OCI-LY3 (cell line): ENCODE results near the gene ARGLU1.

ENCODE experiments used
- H2AFZ ChIP-seq: fragments of 200-600, 300-600 bp; shearing (Covaris generic); 2 replicates; pipeline ENCODE4 v1.6.0; 2014; ENCODE audit warnings: antibody characterized with exemption, low read depth, low read length
- H3K27ac ChIP-seq: fragments of 200-600, 300-600 bp; sonication (generic); 2 replicates; pipeline ENCODE4 v1.5.1; 2014; ENCODE audit warnings: mild to moderate bottlenecking, low read length, moderate library complexity, mixed read lengths
- H3K27me3 ChIP-seq: fragments of 200-600, 300-600 bp; sonication (generic); 2 replicates; pipeline ENCODE4 v1.6.1; 2014; ENCODE audit warnings: low read depth, low read length, mixed read lengths
- H3K36me3 ChIP-seq: fragments of 200-600, 300-600 bp; sonication (generic); replicated peaks from 2 replicates; pipeline ENCODE3; 2014; ENCODE audit warnings: low read depth, low read length, mixed read lengths
- H3K4me1 ChIP-seq: fragments of 300-600, 200-600 bp; sonication (generic); 2 replicates; pipeline ENCODE4 v1.6.1; 2014; ENCODE audit warnings: low read length, mixed read lengths
- H3K4me2 ChIP-seq: fragments of 200-600, 300-600 bp; sonication (generic); 2 replicates; pipeline ENCODE4 v1.6.1; 2014; ENCODE audit warnings: low read length, mixed read lengths
- H3K4me3 ChIP-seq: fragments of 300-600, 200-600 bp; sonication (generic); 2 replicates; pipeline ENCODE4 v1.5.1; 2014; ENCODE audit warnings: antibody characterized with exemption, mild to moderate bottlenecking, low read length, moderate library complexity
- H3K79me2 ChIP-seq: fragments of 300-600, 200-600 bp; shearing (Covaris generic); 2 replicates; pipeline ENCODE4 v1.6.1; 2014; ENCODE audit warnings: mild to moderate bottlenecking, low read length, mixed read lengths
- H3K9ac ChIP-seq: fragments of 300-600, 200-600 bp; shearing (Covaris generic); 2 replicates; pipeline ENCODE4 v1.6.0; 2014; ENCODE audit warnings: mild to moderate bottlenecking, low read length, moderate library complexity
- H3K9me3 ChIP-seq: fragments of 200-600, 300-600 bp; shearing (Covaris generic); 2 replicates; pipeline ENCODE4 v1.6.1; 2014; ENCODE audit warnings: low read length, mixed read lengths; ENCODE audit not compliant: insufficient read depth
- H4K20me1 ChIP-seq: fragments of 200-600, 300-600 bp; sonication (generic); 2 replicates; pipeline ENCODE4 v1.6.1; 2016; ENCODE audit warnings: low read length, mixed read lengths; ENCODE audit not compliant: insufficient read depth
- CTCF ChIP-seq: fragments of 200-600, 300-600 bp; sonication (generic); IDR thresholded peaks from 2 replicates; pipeline ENCODE4 v1.5.1; 2014; ENCODE audit warnings: antibody characterized with exemption, low read length, low read depth
- EZH2phosphoT487 ChIP-seq: fragments of 200-600 bp; shearing (Covaris generic); IDR thresholded peaks from 2 replicates; pipeline ENCODE4 v1.6.1; 2018; ENCODE audit warnings: antibody characterized with exemption, mixed run types, low read depth

Gene ARGLU1

GRCh38 chr13:106575896-106576295 lies 8.0 kb upstream of the ARGLU1 start:
- H3K4me3 ChIP-seq, result no peak overlapping the region
- TF ChIP-seq CTCF, result no peak
- TF ChIP-seq EZH2phosphoT487, result no peak
- H3K36me3 ChIP-seq, result no peaks in the 10 kb centered on the region
- H3K4me1 ChIP-seq, result peaks cover 3% of the 10 kb centered on the region; the same call in 1 of the 2 replicates
- no peak overlapping the region for H3K9ac ChIP-seq
- H2AFZ ChIP-seq, result no peak overlapping the region
- H3K79me2 ChIP-seq, result no peaks in the 10 kb centered on the region
- no peak overlapping the region for H3K4me2 ChIP-seq
- H3K27me3 ChIP-seq, result no peaks in the 10 kb centered on the region
- no peaks in the 10 kb centered on the region for H3K9me3 ChIP-seq
- no peak overlapping the region for H3K27ac ChIP-seq
- H4K20me1 ChIP-seq, result no peaks in the 10 kb centered on the region

GRCh38 chr13:106573868-106574267 lies 5.9 kb upstream of the ARGLU1 start:
- H3K4me1 ChIP-seq, result peaks cover 13% of the 10 kb centered on the region
- no peak overlapping the region for H3K4me3 ChIP-seq
- no peak overlapping the region for H3K9ac ChIP-seq
- H3K36me3 ChIP-seq, result no peaks in the 10 kb centered on the region
- H3K79me2 ChIP-seq, result no peaks in the 10 kb centered on the region
- no peak overlapping the region for H2AFZ ChIP-seq
- H3K9me3 ChIP-seq, result no peaks in the 10 kb centered on the region
- no peaks in the 10 kb centered on the region for H4K20me1 ChIP-seq
- H3K4me2 ChIP-seq, result no peak overlapping the region
- TF ChIP-seq EZH2phosphoT487, result no peak
- TF ChIP-seq CTCF, result no peak
- no peaks in the 10 kb centered on the region for H3K27me3 ChIP-seq
- no peak overlapping the region for H3K27ac ChIP-seq

DNA sequence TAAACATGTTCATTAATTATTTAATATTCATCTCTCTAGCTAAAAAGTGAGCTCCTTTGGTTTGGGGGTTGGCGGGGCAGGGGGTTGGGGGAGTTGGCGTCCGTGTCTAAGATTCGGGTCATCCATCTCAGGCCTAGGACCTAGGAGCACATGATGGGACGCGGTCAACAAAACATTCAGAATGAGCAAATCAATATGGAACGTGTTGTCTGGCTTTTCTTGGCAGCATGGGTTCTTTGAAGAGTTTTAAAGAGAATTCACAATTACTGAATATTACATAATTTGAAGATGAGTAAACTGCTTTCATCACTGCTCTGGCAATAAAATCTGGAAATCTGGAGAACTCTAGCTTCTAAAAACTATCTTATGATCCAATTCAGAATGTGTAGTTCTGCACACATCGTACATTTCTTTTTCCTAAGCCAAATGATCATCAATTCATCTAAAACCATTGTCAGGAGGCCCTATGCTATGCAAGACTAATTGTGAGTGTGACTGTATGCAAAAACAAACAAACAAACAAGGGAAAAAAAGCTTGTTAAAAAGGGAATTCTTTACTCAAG lies 5.4 kb upstream of the ARGLU1 start:
- no peaks in the 10 kb centered on the region for H3K27me3 ChIP-seq
- no peaks in the 10 kb centered on the region for H3K36me3 ChIP-seq
- H3K4me2 ChIP-seq, result no peak overlapping the region
- no peaks in the 10 kb centered on the region for H4K20me1 ChIP-seq
- H3K4me1 ChIP-seq, result peaks cover 18% of the 10 kb centered on the region
- no peak overlapping the region for H2AFZ ChIP-seq
- H3K9ac ChIP-seq, result no peak overlapping the region
- no peaks in the 10 kb centered on the region for H3K79me2 ChIP-seq
- no peaks in the 10 kb centered on the region for H3K9me3 ChIP-seq
- no peak overlapping the region for H3K27ac ChIP-seq
- no peak for TF ChIP-seq CTCF
- no peak for TF ChIP-seq EZH2phosphoT487
- H3K4me3 ChIP-seq, result no peak overlapping the region

DNA sequence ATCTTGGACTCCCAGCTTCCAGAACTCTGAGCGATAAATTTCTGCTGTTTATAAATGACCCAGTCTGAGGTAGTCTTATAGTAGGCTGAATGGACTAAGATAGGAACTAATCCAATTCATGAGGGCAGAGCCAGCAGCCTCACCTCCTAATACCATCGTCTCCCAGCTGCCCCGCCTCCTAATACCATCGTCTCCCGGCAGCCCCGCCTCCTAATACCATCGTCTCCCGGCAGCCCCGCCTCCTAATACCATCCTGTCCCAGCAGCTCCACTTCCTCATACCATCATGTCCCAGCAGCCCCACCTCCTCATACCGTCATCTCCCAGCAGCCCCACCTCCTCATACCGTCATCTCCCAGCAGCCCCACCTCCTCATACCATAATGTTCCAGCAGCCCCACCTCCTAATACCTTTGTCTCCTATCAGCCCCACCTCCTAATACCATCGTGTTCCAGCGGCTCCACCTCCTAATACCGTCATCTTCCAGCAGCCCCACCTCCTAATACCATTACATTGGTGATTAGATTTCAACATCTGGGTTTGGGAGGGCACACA lies 2.4 kb upstream of the ARGLU1 start:
- H3K9ac ChIP-seq, result peak overlapping the region; percentile 55
- H3K36me3 ChIP-seq, result no peaks in the 10 kb centered on the region
- TF ChIP-seq CTCF (no peak), EZH2phosphoT487 (no peak)
- peak overlapping the region; percentile 97 for H2AFZ ChIP-seq
- no peaks in the 10 kb centered on the region for H3K27me3 ChIP-seq
- H3K79me2 ChIP-seq, result peaks cover 26% of the 10 kb centered on the region
- peaks cover 17% of the 10 kb centered on the region for H4K20me1 ChIP-seq
- H3K4me3 ChIP-seq, result peak overlapping the region; percentile 77
- H3K9me3 ChIP-seq, result no peaks in the 10 kb centered on the region
- peak overlapping the region; percentile 89 for H3K4me2 ChIP-seq
- no peak overlapping the region for H3K27ac ChIP-seq
- peaks cover 28% of the 10 kb centered on the region for H3K4me1 ChIP-seq
